ENCODE data around the gene TBC1D21. TPM values are rescaled to one million over a fixed set of nuclear protein-coding genes. Genes with fewer than 3 reads are reported as not detected.

Gene TBC1D21
- total RNA-seq, 6 donors from 2014 or later, result not detected

DNA sequence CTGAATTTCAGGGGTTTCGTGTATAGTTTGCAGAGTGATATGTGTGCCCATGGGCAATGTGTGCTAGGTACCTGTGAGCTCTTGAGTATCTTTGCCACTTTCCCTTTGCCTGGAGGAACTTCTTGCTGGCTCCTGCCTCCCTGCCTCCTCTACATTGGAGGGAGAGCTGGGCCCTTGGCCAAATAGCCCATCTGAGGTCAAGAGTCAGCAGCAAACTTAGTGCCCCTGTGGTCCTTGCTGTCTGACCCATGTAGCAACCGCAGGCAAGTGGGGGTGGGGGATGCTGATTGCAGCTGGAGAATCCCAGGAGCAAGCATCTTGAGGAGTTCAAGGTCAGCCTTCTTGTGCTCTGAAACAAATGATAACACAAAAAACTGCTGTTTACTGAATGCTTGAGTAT is 5.4 kb upstream of the TBC1D21 start:
- no peak overlapping the region for H3K4me3 ChIP-seq
- ATAC-seq (ENCODE audit: low FRiP score in 2 of 2), result no peak
- 55 to 67% methylated on average over 2 of the region's 2 CpGs for WGBS, 2 donors
- H3K27me3 ChIP-seq, result peaks cover 0 to 2% (median 0%) of the 10 kb centered on the region in 4 donors
- no peak for DNase-seq
- TF ChIP-seq EP300 (IDR thresholded peaks at IDR 0.05) (no peak), POLR2AphosphoS5 (IDR thresholded peaks at IDR 0.05) (no peak), POLR2A (IDR thresholded peaks at IDR 0.05) (no peak)
- TF ChIP-seq, protein P1, sequence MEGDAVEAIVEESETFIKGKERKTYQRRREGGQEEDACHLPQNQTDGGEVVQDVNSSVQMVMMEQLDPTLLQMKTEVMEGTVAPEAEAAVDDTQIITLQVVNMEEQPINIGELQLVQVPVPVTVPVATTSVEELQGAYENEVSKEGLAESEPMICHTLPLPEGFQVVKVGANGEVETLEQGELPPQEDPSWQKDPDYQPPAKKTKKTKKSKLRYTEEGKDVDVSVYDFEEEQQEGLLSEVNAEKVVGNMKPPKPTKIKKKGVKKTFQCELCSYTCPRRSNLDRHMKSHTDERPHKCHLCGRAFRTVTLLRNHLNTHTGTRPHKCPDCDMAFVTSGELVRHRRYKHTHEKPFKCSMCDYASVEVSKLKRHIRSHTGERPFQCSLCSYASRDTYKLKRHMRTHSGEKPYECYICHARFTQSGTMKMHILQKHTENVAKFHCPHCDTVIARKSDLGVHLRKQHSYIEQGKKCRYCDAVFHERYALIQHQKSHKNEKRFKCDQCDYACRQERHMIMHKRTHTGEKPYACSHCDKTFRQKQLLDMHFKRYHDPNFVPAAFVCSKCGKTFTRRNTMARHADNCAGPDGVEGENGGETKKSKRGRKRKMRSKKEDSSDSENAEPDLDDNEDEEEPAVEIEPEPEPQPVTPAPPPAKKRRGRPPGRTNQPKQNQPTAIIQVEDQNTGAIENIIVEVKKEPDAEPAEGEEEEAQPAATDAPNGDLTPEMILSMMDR (IDR thresholded peaks at IDR 0.05), result no peak
- no peak overlapping the region for H3K27ac ChIP-seq
- H3K36me3 ChIP-seq, result no peaks in the 10 kb centered on the region
- H3K4me1 ChIP-seq, result no peaks in the 10 kb centered on the region
- no peaks in the 10 kb centered on the region for H3K9me3 ChIP-seq

GRCh38 chr15:73869216-73869995 is 4.0 kb upstream of the TBC1D21 start:
- ATAC-seq (ENCODE audit: low FRiP score in 2 of 2) (no peak), DNase-seq (no peak)
- H3K27ac ChIP-seq, result no peak overlapping the region
- TF ChIP-seq, protein P1 (IDR thresholded peaks at IDR 0.05), result no peak
- TF ChIP-seq POLR2AphosphoS5 (IDR thresholded peaks at IDR 0.05) (no peak), EP300 (IDR thresholded peaks at IDR 0.05) (no peak), POLR2A (IDR thresholded peaks at IDR 0.05) (no peak)
- peaks cover 0 to 2% (median 0%) of the 10 kb centered on the region in 4 donors for H3K27me3 ChIP-seq
- WGBS, 2 donors, result 63 to 79% methylated on average over 6 of the region's 6 CpGs
- H3K36me3 ChIP-seq, result no peaks in the 10 kb centered on the region
- no peaks in the 10 kb centered on the region for H3K9me3 ChIP-seq
- H3K4me3 ChIP-seq, result no peak overlapping the region
- no peaks in the 10 kb centered on the region for H3K4me1 ChIP-seq

DNA sequence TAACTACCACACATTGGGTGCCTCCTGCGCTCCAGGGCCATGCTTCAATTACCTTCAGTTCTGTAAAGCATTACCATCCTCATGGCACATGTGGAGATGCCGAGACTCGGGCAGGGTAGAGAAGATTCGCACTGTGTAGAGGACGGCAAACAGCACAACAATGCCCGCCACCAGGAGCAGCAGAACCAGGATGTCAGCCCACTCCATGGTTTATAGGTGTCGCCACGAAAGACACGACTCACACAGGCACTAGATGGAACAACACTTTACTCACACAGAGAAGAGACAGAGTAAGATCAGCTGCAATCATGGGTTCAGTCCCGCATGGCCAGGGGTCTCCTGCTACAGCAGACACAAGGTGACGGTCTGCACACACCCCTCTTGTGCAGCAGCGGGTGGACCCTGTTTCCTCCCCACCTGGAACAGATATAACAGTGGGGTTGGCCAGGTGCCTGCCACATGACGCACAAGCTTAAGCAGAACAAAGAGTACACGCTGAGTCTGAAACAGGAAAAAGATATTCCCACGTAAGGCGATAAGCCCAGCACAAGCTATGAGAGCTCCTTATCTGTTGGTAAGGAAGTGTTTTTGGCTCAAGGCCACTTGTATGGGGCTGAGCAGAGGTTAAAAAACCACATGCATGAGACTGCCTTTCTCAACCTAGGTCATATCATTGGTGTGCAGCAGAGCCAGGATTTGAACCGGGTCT is 2.5 kb upstream of the TBC1D21 start:
- TF ChIP-seq POLR2A (IDR thresholded peaks at IDR 0.05) (no peak), EP300 (IDR thresholded peaks at IDR 0.05) (no peak), POLR2AphosphoS5 (IDR thresholded peaks at IDR 0.05) (no peak)
- TF ChIP-seq, protein P1 (IDR thresholded peaks at IDR 0.05), result no peak
- peak in 1 of 2 donors; percentile 22 for DNase-seq

DNA sequence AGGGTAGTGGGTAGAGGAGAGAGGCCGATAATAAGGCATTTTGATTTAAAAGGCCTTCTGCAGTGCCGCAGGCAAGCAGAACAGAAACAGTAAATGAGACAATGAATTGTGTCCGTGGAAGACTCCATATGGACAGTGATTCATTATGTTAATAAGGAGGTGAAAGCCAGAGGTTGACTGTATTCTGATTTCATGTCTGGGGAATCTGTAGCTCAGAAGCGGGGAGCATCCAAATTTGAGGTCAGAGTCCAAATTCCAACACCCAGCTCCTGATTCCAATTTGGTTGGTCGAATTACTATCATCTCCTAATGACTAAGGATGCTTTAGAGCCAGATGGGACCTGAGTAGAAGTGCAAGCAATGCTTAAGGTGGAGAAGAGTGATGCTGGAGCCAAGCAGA is 1.0 kb upstream of the TBC1D21 start:
- no peaks in the 10 kb centered on the region for H3K9me3 ChIP-seq
- H3K27ac ChIP-seq, result no peak overlapping the region
- no peaks in the 10 kb centered on the region for H3K36me3 ChIP-seq
- ATAC-seq (ENCODE audit: low FRiP score in 2 of 2) (no peak), DNase-seq (no peak)
- no peak overlapping the region for H3K4me3 ChIP-seq
- TF ChIP-seq, protein P1 (IDR thresholded peaks at IDR 0.05), result no peak
- TF ChIP-seq POLR2A (IDR thresholded peaks at IDR 0.05) (no peak), EP300 (IDR thresholded peaks at IDR 0.05) (no peak), POLR2AphosphoS5 (IDR thresholded peaks at IDR 0.05) (no peak)
- WGBS, 2 donors, result 75 to 82% methylated on average over 5 of the region's 5 CpGs
- no peaks in the 10 kb centered on the region for H3K27me3 ChIP-seq
- no peaks in the 10 kb centered on the region for H3K4me1 ChIP-seq

More for the DNA sequence above, 2.5 kb upstream of the TBC1D21 start:
- no peaks in the 10 kb centered on the region for H3K4me1 ChIP-seq
- no peak overlapping the region for H3K27ac ChIP-seq
- H3K36me3 ChIP-seq, result no peaks in the 10 kb centered on the region
- H3K9me3 ChIP-seq, result no peaks in the 10 kb centered on the region
- H3K27me3 ChIP-seq, result peaks cover 0 to 2% (median 0%) of the 10 kb centered on the region in 4 donors
- H3K4me3 ChIP-seq, result no peak overlapping the region
- peak in 1 of 2 donors; percentile 5 for ATAC-seq (ENCODE audit: low FRiP score in 2 of 2)
- WGBS, 2 donors, result 46 to 52% methylated on average over 17 of the region's 17 CpGs
